PC-3 (cell line): ENCODE results near the gene OR5AN1. TPM values are rescaled to one million over a fixed set of nuclear protein-coding genes. Genes with fewer than 3 reads are reported as not detected.

Experiments used
- ATAC-seq: fragments of 200-7000 bp; cut with Tn5 transposase; 2 replicates; pipeline ENCODE4 v1.9.1; 2020; ENCODE audit warnings: mild to moderate bottlenecking, moderate library complexity
- Bru-seq: library from RNA; stranded (reverse); fragments of 400-500 nt; gene quantifications from one replicate; lab custom pipeline; 2021; lab: Mats Ljungman, UMichigan
- BruChase-seq, 2 experiments: library from RNA; stranded (reverse); fragments of 400-500 nt; gene quantifications; one replicate each; lab custom pipeline; 2021; lab: Mats Ljungman, UMichigan
- BruUV-seq: library from RNA; stranded (reverse); fragments of 400-500 nt; replicated peaks from 2 replicates; lab custom pipeline; 2021; lab: Mats Ljungman, UMichigan
- CTCF ChIA-PET: fragments of 300-600 bp; sonication (Branson Sonifier 250); formaldehyde crosslinking; loops from one replicate; lab custom pipeline; 2022; ENCODE audit warnings: antibody characterized with exemption; lab: Charles Lee
- POLR2A ChIA-PET: fragments of 300-600 bp; sonication (Branson Sonifier 250); formaldehyde crosslinking; loops from one replicate; lab custom pipeline; 2022; ENCODE audit warnings: antibody characterized with exemption; ENCODE audit not compliant: unreplicated experiment; lab: Charles Lee
- DNase-seq: peaks from one replicate; pipeline ENCODE4 v3.0.0-alpha.2; 2015
- H2AFZ ChIP-seq: fragments of 300-600 bp; sonication (generic); 2 replicates; pipeline ENCODE4 v1.6.0; 2016; ENCODE audit warnings: antibody characterized with exemption, low read length
- H3F3A ChIP-seq: fragments of 300-600 bp; sonication (generic); one replicate; pipeline ENCODE4 v1.6.0; 2017; ENCODE audit warnings: antibody characterized with exemption, low read length, control low read depth, mild to moderate bottlenecking; ENCODE audit not compliant: unreplicated experiment
- H3K27ac ChIP-seq: fragments of 300-600 bp; sonication (generic); 2 replicates; pipeline ENCODE4 v1.5.1; 2016; ENCODE audit warnings: mild to moderate bottlenecking, low read length
- H3K27me3 ChIP-seq: fragments of 300-600 bp; sonication (generic); 2 replicates; pipeline ENCODE4 v1.6.1; 2016; ENCODE audit warnings: low read length, mixed read lengths
- H3K36me3 ChIP-seq: fragments of 300-600 bp; sonication (generic); 2 replicates; pipeline ENCODE4 v1.6.1; 2016; ENCODE audit warnings: low read depth, mixed run types, low read length, mixed read lengths
- H3K4me1 ChIP-seq: fragments of 300-600 bp; sonication (generic); 2 replicates; pipeline ENCODE4 v1.5.1; 2016; ENCODE audit warnings: low read length; ENCODE audit not compliant: insufficient read depth
- H3K4me2 ChIP-seq: fragments of 300-600 bp; sonication (generic); 2 replicates; pipeline ENCODE4 v1.6.0; 2016; ENCODE audit warnings: low read length
- H3K4me3 ChIP-seq: fragments of 300-600 bp; sonication (generic); 2 replicates; pipeline ENCODE4 v1.5.1; 2016; ENCODE audit warnings: mild to moderate bottlenecking, low read length, mixed read lengths
- H3K79me2 ChIP-seq: fragments of 300-600 bp; sonication (generic); 2 replicates; pipeline ENCODE4 v1.6.1; 2017; ENCODE audit warnings: low read length, mixed read lengths
- H3K9ac ChIP-seq: fragments of 300-600 bp; sonication (generic); 2 replicates; pipeline ENCODE4 v1.6.0; 2016; ENCODE audit warnings: mild to moderate bottlenecking, low read length
- H3K9me2 ChIP-seq: fragments of 300-600 bp; sonication (generic); replicated peaks from 2 replicates; pipeline ENCODE4 v1.6.1; 2016; ENCODE audit warnings: mixed run types, low read length, mixed read lengths
- H3K9me3 ChIP-seq: fragments of 300-600 bp; sonication (generic); 2 replicates; pipeline ENCODE4 v1.6.1; 2016; ENCODE audit warnings: low read length, mixed read lengths
- H4K20me1 ChIP-seq: fragments of 300-600 bp; sonication (generic); 2 replicates; pipeline ENCODE4 v1.6.1; 2016; ENCODE audit warnings: low read length, mixed read lengths
- CTCF ChIP-seq: fragments of 300-600 bp; sonication (generic); conservative IDR thresholded peaks from 2 replicates; pipeline ENCODE4 v1.5.1; 2017; ENCODE audit warnings: antibody characterized with exemption, low read depth, mild to moderate bottlenecking, low read length
- EZH2 ChIP-seq: fragments of 300-600 bp; sonication (generic); IDR thresholded peaks from one replicate; pipeline ENCODE4 v1.6.1; 2017; ENCODE audit warnings: antibody characterized with exemption, mild to moderate bottlenecking, low read length; ENCODE audit not compliant: unreplicated experiment
- EZH2phosphoT487 ChIP-seq: fragments of 300-600 bp; sonication (generic); IDR thresholded peaks from 2 replicates; pipeline ENCODE4 v1.6.1; 2018; ENCODE audit warnings: mild to moderate bottlenecking, antibody characterized with exemption, low read length, borderline replicate concordance
- intact Hi-C: fragments of 100-400 bp; cut with micrococcal nuclease; formaldehyde crosslinking; loops from 2 replicates; pipeline ENCODE4 v1.9.0; 2023
- long read RNA-seq: library from polyadenylated mRNA; unstranded; transcript quantifications from one replicate; pipeline ENCODE4 v2.0.0, GENCODE V29; 2021; ENCODE audit not compliant: unreplicated experiment
- total RNA-seq: library from RNA; depleted of rRNA; stranded (reverse); fragments of >200 nt; gene quantifications from 2 replicates; pipeline ENCODE4 v1.2.3, GENCODE V29; 2014; rRNA removed

The OR5AN1 gene
- total RNA-seq (not detected in 2 replicates), Bru-seq, nascent RNA (not detected), BruChase-seq, experiment 1, labeled RNA remaining after a 6-hour chase (not detected), BruChase-seq, experiment 2, labeled RNA remaining after a 2-hour chase (not detected)
- long read RNA-seq: 0 reads

- CTCF ChIA-PET: no interaction called here
- H3K27ac ChIP-seq: no peak within 1 kb of the TSS
- H3K27me3 ChIP-seq: peaks cover 6% of the 10 kb centered on the region
- no peak within 1 kb of the TSS for H2AFZ ChIP-seq
- POLR2A ChIA-PET: no interaction called here
- no peaks in the 10 kb centered on the region for H3K36me3 ChIP-seq
- H3K9ac ChIP-seq: no peak within 1 kb of the TSS
- H3K4me1 ChIP-seq: no peaks in the 10 kb centered on the region
- TF ChIP-seq CTCF (no peak), EZH2phosphoT487 (no peak), EZH2 (no peak)
- no peaks in the 10 kb centered on the region for H3K9me2 ChIP-seq
- no TSS peak for BruUV-seq
- H4K20me1 ChIP-seq: no peaks in the 10 kb centered on the region
- H3K4me3 ChIP-seq: no peak within 1 kb of the TSS
- no peak for DNase-seq
- H3K4me2 ChIP-seq: no peak within 1 kb of the TSS
- H3K79me2 ChIP-seq: no peaks in the 10 kb centered on the region
- no peaks in the 10 kb centered on the region for H3K9me3 ChIP-seq
- intact Hi-C loops: no loop called here
- no peaks in the 10 kb centered on the region for H3F3A ChIP-seq
- ATAC-seq: no peak
These were observed at the start of gene OR5AN1 for GRCh38 chr11:59358595-59358994. TSS of gene OR5AN1 (plus strand) at chr11:59358895. CDS start at chr11:59364459, 5,564 bp downstream.

GRCh38 chr11:59335001-59335400 is 23.7 kb upstream of the OR5AN1 start:
- Histone ChIP-seq H3K4me1 (no peaks in the 10 kb centered on the region), H3K27me3 (no peaks in the 10 kb centered on the region), H4K20me1 (no peaks in the 10 kb centered on the region), H3F3A (no peaks in the 10 kb centered on the region), H2AFZ (no peak overlapping the region), H3K4me2 (no peak overlapping the region), H3K9me3 (no peaks in the 10 kb centered on the region), H3K79me2 (no peaks in the 10 kb centered on the region), H3K9me2 (no peaks in the 10 kb centered on the region), H3K36me3 (no peaks in the 10 kb centered on the region), H3K4me3 (no peak overlapping the region), H3K9ac (no peak overlapping the region), H3K27ac (no peak overlapping the region)
- intact Hi-C loops: no loop called here
- TF ChIP-seq EZH2 (no peak), EZH2phosphoT487 (no peak), CTCF (no peak)
- ChIA-PET POLR2A (no interaction called here), CTCF (no interaction called here)
- ATAC-seq (no peak), DNase-seq (no peak)
- BruUV-seq: no TSS peak

GRCh38 chr11:59336176-59336575 is 22.5 kb upstream of the OR5AN1 start:
- Histone ChIP-seq H3K9me3 (no peaks in the 10 kb centered on the region), H3K4me3 (no peak overlapping the region), H3K79me2 (no peaks in the 10 kb centered on the region), H3K27ac (no peak overlapping the region), H3K36me3 (no peaks in the 10 kb centered on the region), H3F3A (no peaks in the 10 kb centered on the region), H4K20me1 (no peaks in the 10 kb centered on the region), H2AFZ (no peak overlapping the region), H3K9me2 (no peaks in the 10 kb centered on the region), H3K4me1 (no peaks in the 10 kb centered on the region), H3K4me2 (no peak overlapping the region), H3K27me3 (no peaks in the 10 kb centered on the region), H3K9ac (no peak overlapping the region)
- TF ChIP-seq EZH2phosphoT487: no peak
- TF ChIP-seq CTCF: no peak
- TF ChIP-seq EZH2: no peak
- DNase-seq: no peak
- CTCF ChIA-PET: no interaction called here
- intact Hi-C loops: no loop called here
- no peak for ATAC-seq
- POLR2A ChIA-PET: no interaction called here
- no TSS peak for BruUV-seq
